HG02870 (cell line): ENCODE data around the gene SH3PXD2A.
A peak's percentile ranks its signal among the peaks of the same experiment; 100 is the strongest.
"Not testable (repeated sequence)": the region's sequence is repeated elsewhere in the genome, so short reads cannot be mapped to it uniquely, and the experiment has no call there.

ENCODE experiments used
- ATAC-seq: cut with Tn5 transposase; IDR thresholded peaks from one replicate; pipeline ENCODE4 v1.9.1; 2021; ENCODE audit warnings: mild to moderate bottlenecking, moderate library complexity; ENCODE audit not compliant: unreplicated experiment

The SH3PXD2A gene

DNA sequence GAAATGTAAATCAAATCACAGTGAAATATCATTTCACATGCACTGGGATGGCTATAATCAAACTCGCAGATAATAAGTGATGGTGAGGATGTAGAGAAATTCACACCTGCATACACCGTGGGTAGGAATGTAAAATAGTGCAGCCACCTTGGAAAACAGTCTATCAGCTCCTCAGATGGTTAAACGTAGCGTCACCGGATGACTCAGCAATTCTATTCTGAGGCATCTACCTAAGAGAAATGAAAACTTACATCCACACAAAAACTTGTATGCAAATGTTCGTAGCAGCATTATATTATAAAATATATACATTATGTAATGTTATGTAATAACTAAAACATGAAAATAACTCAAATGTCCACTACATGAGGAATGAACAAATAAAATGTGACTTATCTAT lies 38.9 kb downstream of the SH3PXD2A start:
- no peak for ATAC-seq

DNA sequence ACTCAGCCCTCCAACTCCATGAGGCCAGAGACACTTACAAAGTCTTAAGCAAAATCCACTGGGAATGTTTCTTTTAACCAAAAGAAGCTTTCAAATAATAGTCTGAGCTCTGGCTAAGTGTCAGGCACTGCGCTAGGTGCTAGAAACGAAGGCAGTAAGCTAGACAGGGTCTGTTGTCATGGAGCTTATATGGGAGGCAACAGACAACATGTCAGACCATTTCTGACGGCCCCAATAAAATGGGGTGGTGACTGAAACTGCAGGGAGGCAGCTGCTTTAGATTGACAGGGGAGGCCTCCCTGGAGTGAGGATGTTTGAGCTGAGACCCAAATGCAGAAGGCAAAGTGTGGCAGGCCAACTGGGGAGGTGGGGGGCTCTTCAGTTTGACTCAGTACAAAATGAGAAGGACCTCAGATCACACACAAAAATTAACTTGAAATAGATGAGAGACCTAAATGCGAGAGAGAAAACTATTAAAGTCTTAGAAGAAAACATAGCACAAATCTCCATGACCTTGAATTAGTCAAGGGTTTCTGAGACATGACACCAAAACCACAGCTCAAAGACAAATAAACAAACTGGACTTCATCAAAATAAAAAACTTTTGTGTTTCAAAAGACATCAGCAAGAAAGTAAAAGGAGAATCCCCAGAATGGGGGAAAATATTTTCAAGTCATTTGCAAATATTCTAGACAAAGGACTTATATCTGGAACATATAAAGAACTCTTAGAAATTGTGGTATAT lies 40.6 kb downstream of the SH3PXD2A start:
- no peak for ATAC-seq

DNA sequence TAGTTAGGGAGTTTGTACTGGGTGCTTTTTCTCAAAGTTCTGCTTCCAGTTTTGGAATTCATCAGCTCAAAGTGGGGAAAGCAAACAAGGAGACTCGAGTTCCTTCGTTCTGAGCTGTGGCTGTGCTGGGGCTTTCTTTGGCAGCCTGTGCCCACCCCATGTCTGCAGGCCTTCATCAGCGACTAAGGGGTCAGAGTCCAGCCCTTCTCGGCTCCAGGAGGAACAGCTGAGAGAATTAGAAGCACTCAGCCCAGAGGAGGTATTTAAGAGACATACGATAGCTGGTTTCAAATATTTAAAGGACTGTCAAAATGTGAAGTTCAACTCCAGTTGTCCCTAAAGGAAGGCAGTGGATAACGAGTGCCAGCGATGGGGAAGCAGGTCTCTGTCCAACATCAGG lies 41.3 kb downstream of the SH3PXD2A start:
- ATAC-seq, result no peak

- not testable (repeated sequence) for ATAC-seq
These were observed 42.1 kb downstream of the SH3PXD2A start for GRCh38 chr10:103813312-103813711.

GRCh38 chr10:103812432-103812831 lies 42.9 kb downstream of the SH3PXD2A start:
- no peak for ATAC-seq

- no peak for ATAC-seq
These were observed 43.4 kb downstream of the SH3PXD2A start for GRCh38 chr10:103812004-103812403.

- no peak for ATAC-seq
These were observed 43.9 kb downstream of the SH3PXD2A start for GRCh38 chr10:103811463-103811862.

GRCh38 chr10:103808780-103809179 lies 46.6 kb downstream of the SH3PXD2A start:
- no peak for ATAC-seq

GRCh38 chr10:103807996-103808395 lies 47.4 kb downstream of the SH3PXD2A start:
- no peak for ATAC-seq

DNA sequence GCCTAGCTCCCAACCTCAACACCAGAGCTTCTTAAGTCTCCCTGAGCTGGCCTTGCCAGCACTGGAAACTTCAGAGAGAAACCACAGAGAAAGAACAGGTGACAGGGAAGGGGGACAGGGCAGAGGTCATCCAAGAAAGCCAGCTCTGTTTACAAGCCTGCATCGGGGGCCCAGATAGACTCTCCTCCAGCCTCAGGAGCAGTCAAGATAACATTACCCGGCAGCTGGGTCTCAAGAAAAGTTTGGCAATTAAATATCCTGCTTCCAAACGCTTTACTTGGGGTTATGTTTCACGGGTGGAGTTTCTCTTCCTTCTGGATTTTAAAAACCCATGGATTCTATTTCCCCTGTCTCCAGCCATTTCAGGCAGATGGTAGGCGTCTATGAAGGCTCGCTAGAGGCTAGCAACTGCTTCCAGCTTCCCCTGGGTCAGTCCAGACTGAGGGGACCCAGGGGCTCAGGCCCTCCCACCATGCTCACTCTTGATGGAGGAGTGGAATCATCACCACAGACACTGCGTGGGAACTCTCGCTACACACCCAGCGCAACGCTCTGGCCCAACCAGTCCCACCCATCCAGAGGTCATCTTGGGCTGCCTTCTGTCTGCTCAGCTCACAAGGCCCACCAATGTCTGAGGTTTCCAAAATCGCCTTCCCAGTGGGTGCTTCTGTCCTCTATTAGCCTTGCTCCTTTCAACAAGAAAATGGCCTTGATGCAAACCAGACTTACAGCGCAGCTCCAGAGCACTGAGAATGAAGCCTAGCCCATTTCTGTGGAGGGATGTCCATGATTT lies 48.8 kb downstream of the SH3PXD2A start:
- ATAC-seq, result no peak

DNA sequence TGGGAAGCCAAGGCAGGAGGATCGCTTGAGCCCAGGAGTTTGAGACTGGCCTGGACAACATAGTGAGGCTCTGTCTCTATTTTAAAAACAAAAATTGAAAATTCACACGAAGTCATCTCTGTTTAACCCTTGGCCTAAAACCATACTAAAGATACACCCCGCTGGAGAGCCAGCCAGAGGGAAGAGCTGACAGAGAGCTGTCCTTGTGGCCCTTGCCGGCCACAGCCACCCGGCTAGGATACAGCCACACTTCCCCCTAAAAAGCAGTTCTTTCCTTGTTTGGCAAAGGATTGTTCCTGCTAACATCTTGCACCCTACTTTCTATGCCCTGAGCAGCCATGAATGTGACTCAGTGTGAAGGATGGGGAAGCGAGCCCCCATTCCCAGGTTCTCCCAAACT lies 49.6 kb downstream of the SH3PXD2A start:
- no peak for ATAC-seq

DNA sequence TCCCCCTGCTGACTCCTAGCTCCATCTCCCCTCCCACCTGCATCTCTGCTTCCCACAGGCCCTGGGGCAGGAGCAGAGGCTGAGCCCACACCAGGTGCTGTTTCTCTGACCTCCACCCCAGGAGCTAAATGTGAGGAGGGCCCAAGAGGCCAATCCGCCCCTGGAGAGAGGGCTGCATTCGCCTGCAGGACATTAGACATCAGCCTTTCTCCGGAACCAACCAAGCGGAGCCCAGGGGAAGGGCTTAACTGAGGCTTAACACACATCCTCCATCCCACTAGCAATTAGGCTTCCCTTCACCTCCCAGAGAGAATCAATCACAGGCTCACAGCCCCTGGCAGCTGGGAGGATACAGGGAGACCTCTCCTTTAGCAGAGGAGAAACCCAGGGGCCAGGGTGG lies 50.5 kb downstream of the SH3PXD2A start:
- no peak for ATAC-seq

DNA sequence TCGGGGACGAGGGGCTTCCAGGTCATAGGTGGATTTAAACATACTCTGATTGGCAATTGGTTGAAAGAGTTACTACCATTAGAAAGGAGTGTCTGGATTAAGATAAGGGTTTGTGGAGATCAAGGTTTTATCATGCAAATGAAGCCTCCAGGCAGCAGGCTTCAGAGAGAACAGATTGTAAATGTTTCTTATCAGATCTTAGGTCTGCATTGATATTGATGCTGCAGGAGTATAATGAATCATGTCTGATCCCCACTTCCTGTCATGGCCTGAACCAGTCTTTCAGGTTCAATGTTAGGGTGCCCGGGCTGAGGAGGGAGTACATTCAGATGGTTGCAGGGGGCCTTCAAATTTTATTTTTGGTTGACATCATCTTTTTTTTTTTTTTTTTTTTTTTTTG lies 51.4 kb downstream of the SH3PXD2A start:
- no peak for ATAC-seq

DNA sequence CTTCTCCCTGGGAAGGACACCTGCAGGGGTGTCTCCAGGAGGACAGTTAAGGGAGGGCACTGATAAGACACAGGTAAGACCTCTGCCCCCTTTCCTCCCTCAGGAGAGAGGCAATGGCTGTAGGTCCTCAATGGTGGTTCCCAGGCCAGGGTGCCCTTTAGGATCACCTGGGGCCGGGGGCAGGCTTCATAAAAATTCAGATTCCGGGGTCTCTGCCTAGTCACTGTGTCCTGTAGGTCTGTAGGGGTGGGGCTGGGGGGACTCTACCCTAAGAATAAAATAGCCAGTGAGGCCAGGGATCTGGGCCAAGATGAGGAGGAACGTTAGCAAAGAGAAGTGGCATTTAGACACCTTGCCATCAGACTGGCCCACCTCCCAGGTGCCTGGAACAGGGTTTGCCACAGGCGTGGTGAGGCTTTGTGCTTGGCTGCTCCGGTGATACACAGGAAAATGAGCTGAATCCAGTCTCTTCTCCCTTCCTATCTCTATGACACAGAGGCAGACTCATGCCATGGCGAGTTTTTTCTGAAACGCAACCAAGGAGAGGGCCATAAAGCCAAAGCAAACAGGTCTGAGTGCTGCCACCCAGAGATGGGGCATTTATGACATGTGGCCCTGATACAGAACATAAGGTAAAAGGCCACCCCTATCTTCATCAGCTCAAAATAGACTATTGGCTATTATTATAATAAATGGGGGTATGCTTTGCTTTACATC lies 52.6 kb downstream of the SH3PXD2A start:
- no peak for ATAC-seq

DNA sequence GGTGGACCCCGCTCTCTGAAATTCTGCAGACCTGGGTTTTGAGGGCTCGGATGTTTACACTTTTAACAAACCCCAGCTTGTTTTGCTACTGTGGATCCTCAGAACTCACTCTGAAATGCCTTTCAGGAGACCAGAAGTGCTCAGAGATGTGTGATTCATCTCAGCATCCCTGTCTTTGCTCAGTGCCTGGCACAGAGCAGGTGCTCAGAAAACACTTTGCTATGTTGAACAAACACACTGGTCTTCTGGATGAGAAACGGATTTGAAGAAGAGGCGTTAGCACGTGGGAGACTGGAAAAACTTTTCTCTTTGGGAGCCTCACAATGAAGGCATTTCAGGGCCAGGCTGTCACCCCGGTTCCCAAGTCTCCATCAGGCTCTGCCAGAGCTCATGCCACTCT lies 53.3 kb downstream of the SH3PXD2A start:
- ATAC-seq, result no peak

DNA sequence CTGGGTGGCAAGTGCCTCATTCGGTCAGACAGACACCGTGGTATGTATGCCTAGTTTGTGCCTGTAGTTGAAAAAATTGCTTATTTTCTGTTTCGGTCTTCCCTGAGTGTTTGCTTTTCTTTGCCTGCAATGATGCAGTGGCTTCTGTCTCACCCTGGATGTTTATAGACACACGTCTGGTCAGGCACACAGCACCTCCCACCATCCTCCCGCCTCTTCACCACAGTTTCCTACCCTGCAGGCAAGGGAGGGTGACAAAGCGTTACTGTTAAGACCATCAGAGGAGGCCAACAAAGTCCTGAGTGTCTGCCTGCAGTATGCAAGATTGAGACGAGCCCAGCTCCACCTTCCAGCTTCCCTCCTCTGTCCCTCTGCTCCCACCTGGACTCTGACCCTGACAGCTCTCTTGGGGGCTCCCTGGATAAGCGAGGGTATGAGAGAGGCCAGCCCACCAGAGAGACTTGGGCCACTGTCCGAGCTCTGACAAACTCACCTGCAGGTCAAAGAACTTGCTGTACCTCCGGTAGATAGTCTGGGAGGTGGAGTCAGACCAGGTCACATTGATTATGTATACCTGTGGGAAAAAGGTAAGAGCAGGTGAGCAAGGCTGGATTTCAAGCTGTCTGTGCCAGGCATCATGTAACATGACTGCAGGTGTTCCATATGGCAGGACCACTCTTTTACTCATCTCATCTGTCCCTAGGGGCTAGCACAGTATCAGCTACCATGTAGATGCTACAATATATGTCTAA lies 54.4 kb downstream of the SH3PXD2A start:
- ATAC-seq, result peak; percentile 86

DNA sequence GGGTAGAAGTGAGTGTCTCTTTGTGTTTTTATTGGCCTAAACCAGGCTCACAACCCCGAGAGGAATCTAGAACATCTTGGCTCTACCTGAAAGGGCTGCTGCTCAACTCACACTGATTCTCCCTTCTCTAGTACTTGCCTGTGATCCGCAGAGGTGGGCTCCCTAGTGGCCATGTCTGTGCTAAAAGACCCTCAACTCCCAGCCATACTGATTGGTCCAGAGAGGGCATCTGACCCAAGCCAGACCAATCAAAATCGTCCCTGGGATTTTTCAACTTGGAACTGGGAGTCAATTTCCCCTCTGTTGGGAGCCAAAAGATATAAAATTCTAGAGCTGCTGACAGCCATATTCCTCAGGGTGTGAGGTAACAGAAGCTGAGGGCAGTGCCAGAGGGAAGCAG lies 55.3 kb downstream of the SH3PXD2A start:
- ATAC-seq, result no peak

GRCh38 chr10:103799341-103799740 lies 56.0 kb downstream of the SH3PXD2A start:
- no peak for ATAC-seq

GRCh38 chr10:103798511-103798910 lies 56.9 kb downstream of the SH3PXD2A start:
- ATAC-seq, result no peak

DNA sequence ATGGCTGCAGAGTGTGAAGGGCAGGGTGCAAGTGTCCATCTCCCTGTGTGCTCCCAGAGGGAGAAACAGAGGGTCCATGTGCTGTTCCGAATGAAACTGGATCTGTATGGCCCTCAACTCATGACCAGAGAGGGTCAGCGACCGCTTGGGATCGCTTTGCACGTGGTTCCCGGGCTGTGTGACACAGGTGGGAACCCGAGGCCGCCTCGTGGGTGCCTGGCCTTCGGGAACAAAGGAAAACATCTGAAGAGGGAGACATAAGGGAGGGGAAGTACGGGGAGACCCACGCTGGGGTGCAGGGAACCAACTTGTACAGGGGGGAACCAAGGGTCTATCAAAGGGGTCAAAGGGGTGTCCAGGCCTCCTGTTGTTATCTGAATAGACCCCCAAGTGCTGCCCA lies 57.5 kb downstream of the SH3PXD2A start:
- no peak for ATAC-seq
